Panc1 (cell line): ENCODE results near the gene ZNF8.

Experiments
- CTCF ChIP-seq: fragments of 450-650 bp; IDR thresholded peaks from 2 replicates; pipeline ENCODE4 v1.5.1; 2017; ENCODE audit warnings: mild to moderate bottlenecking
- SIN3A ChIP-seq: IDR thresholded peaks from 2 replicates; pipeline ENCODE4 v1.6.1; 2012; ENCODE audit warnings: low read depth, mild to moderate bottlenecking, low read length, moderate library complexity, borderline replicate concordance; ENCODE audit not compliant: insufficient read depth

DNA sequence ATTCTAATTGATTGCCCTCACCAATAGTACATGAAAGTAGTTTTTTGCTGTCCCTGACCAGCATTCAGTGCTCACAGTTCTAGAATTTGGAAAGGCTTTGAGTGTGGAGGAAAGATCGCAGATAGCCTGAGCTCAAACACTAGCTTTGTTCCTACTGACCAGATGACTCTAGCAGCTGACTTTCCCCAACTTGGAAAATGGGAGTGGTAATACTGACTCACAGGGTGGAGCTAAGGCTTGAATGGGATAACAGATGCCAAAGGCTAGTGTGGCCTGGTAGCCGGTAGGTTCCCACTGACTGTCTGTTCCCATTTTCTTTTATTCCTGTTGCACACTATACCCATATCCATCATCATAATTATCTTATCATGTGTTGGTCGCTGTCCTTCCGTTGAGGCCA is 51.7 kb downstream of the ZNF8 start:
- no peak for TF ChIP-seq CTCF
- TF ChIP-seq SIN3A = no peak
